Psoas muscle (tissue), 7 donors: Measurements from ENCODE around the gene RPAP2. TPM values are rescaled to one million over a fixed set of nuclear protein-coding genes. Genes with fewer than 3 reads are reported as not detected.

Experiments
- polyA plus RNA-seq, 3 donors: library from polyadenylated mRNA; stranded (reverse); fragments of 200-250 nt; gene quantifications; one replicate each; pipeline ENCODE4 v1.2.3, GENCODE V29; 2013
- total RNA-seq, 4 donors: library from RNA; stranded (reverse); fragmentation: NEBNext Ultra II Directional in 2 of 4; extraction: Animal tissue kit (Norgen Biotek cat#: 25700) in 2 of 4; gene quantifications; one replicate each; pipeline versions ENCODE4 v1.2.1 to v1.2.4, GENCODE V29; 2021 to 2023
- donor health status: healthy with polysubstance abuse.
- donor health status: DM: no; HTN: no; CAD: no; lungs with moderate emphysema.
- donor health status: Bipolar disorder and iron deficiency.
- donor health status: healthy.
- donor health status: DM: no; HTN: no; CAD: no.
- donor health status: DM: no; HTN: no; CAD: no.
- donor health status: DM: yes; HTN: yes; CAD: no.

RPAP2 gene
- total and polyA plus RNA-seq, 7 donors = 10.9 to 33.1 (median 26.5) TPM

Other genes with a start within 250 kb of the RPAP2 start
- gene SETSIP, start 223.6 kb upstream of the RPAP2 start, total RNA-seq = not detected
- not detected for gene SETSIP, start 223.6 kb upstream of the RPAP2 start, polyA plus RNA-seq
- 1 to 10 TPM in 3 of 4 donors, under 1 TPM in 1; 0.46 to 4.3 (median 2.7) TPM for gene BTBD8, start 218.7 kb upstream of the RPAP2 start, total RNA-seq
- gene BTBD8, start 218.7 kb upstream of the RPAP2 start, polyA plus RNA-seq = under 1 TPM; 0.31 to 0.61 (median 0.53) TPM
- gene C1orf146, start 81.1 kb upstream of the RPAP2 start, total RNA-seq = not detected
- gene C1orf146, start 81.1 kb upstream of the RPAP2 start, polyA plus RNA-seq = not detected
- gene GLMN, start 72 bp upstream of the RPAP2 start, total RNA-seq = 1 to 10 TPM; 3.9 to 6.6 (median 5.9) TPM
- gene GLMN, start 72 bp upstream of the RPAP2 start, polyA plus RNA-seq = 1 to 10 TPM; 4.9 to 5.7 (median 5.4) TPM
- under 1 TPM in 3 of 4 donors, not detected in 1; 0.17 to 0.36 (median 0.20) TPM for gene GFI1, start 187.9 kb downstream of the RPAP2 start, total RNA-seq
- gene GFI1, start 187.9 kb downstream of the RPAP2 start, polyA plus RNA-seq = under 1 TPM in 2 of 3 donors, not detected in 1; 0.01 to 0.05 TPM